SK-N-MC (cell line): ENCODE data around the gene KIF22.
A peak's percentile ranks its signal among the peaks of the same experiment; 100 is the strongest.

Experiments
- DNase-seq: peaks from one replicate; pipeline ENCODE4 v3.0.0-alpha.2; 2011; ENCODE audit warnings: low read depth, low spot score
- H3K27ac ChIP-seq: fragments of 200-600 bp; sonication (generic); 2 replicates; pipeline ENCODE4 v1.5.1; 2016; ENCODE audit warnings: mixed run types
- H3K36me3 ChIP-seq: fragments of 200-600 bp; sonication (generic); 2 replicates; pipeline ENCODE4 v1.6.1; 2017; ENCODE audit warnings: antibody characterized with exemption, low read length, mixed read lengths; ENCODE audit not compliant: insufficient read depth
- H3K4me3 ChIP-seq: fragments of 200-600 bp; sonication (generic); 2 replicates; pipeline ENCODE4 v1.5.1; 2016
- H3K9ac ChIP-seq: fragments of 200-600 bp; sonication (generic); 2 replicates; pipeline ENCODE4 v1.8.0; 2017; ENCODE audit warnings: mixed run types, mixed read lengths; ENCODE audit not compliant: insufficient read length
- H3K9me3 ChIP-seq: fragments of 200-600 bp; sonication (generic); 2 replicates; pipeline ENCODE4 v1.6.1; 2017; ENCODE audit warnings: low read depth, mild to moderate bottlenecking, antibody characterized with exemption, low read length, moderate library complexity, mixed read lengths
- EZH2 ChIP-seq: fragments of 200-600 bp; sonication (generic); IDR thresholded peaks from one replicate; pipeline ENCODE4 v1.6.1; 2017; ENCODE audit warnings: antibody characterized with exemption
- FOXP2 ChIP-seq: optimal IDR thresholded peaks from 2 replicates; pipeline ENCODE3; 2011; ENCODE audit warnings: mild to moderate bottlenecking, moderate library complexity; ENCODE audit not compliant: insufficient read depth; ENCODE audit errors: extremely low read length, control extremely low read depth
- POLR2AphosphoS5 ChIP-seq: IDR thresholded peaks from 2 replicates; pipeline ENCODE4 v1.6.1; 2012; ENCODE audit warnings: mild to moderate bottlenecking, low read depth, low read length, borderline replicate concordance

Gene KIF22

GRCh38 chr16:29809850-29810698 is 19.5 kb downstream of the KIF22 start:
- H3K4me3 ChIP-seq = peak overlapping the region; percentile 91
- H3K36me3 ChIP-seq = peaks cover 29% of the 10 kb centered on the region
- H3K9me3 ChIP-seq = no peaks in the 10 kb centered on the region
- TF ChIP-seq FOXP2 = no peak
- peak; percentile 45; the same call in 1 of the 2 replicates for TF ChIP-seq POLR2AphosphoS5
- peak overlapping the region; percentile 49 for H3K27ac ChIP-seq
- peak overlapping the region; percentile 79 for H3K9ac ChIP-seq
- DNase-seq = no peak

GRCh38 chr16:29810699-29811169 is 20.2 kb downstream of the KIF22 start:
- Histone ChIP-seq H3K27ac (peak overlapping the region; percentile 49), H3K36me3 (peaks cover 29% of the 10 kb centered on the region), H3K9me3 (no peaks in the 10 kb centered on the region), H3K9ac (no peak overlapping the region), H3K4me3 (peak overlapping the region; percentile 91)
- TF ChIP-seq POLR2AphosphoS5 = no peak
- no peak for TF ChIP-seq FOXP2
- TF ChIP-seq EZH2 = no peak
- no peak for DNase-seq

DNA sequence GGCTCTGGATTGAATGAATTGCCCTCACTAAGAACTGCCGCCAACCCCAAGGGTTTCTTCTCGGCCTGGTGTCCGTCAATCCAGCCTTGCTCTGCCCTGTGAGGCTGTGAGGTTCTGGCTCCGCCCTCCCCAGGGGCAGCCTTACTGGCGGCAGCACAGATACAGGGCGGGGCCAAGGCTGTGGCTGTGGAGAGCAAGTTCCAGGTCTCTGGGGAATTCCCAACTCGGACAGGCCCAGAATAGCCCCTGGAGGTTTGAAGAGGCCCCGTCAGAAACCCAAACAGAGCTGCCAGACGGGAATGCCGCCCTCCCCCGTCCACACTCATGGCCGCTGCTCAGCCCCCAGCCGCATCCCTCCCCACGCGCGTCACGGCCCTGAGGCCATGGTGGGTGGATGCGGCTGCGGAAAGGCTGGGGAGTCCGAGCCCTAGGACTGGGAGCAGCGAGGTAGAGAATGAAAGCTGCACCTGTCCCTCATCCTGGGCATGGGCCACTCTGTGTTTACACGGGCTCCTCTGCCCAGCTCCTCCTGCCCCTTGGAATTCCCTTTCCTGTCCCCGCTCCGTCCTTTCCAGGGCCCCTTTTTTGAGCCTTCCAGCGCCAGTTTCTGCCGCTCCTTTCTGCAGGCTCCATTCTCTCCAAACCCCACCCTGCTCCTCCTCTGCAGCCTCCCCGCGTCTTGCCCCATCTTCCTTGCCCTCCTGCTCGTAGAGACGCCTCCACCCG is 20.8 kb downstream of the KIF22 start:
- H3K27ac ChIP-seq = peak overlapping the region; percentile 49; the same call in 1 of the 2 replicates

GRCh38 chr16:29811896-29812665 is 21.5 kb downstream of the KIF22 start, which contains the start of gene PRRT2:
TSS of gene PRRT2 (plus strand) at chr16:29812193. CDS start at chr16:29813055, 862 bp downstream.
- no peak within 1 kb of the TSS for H3K9ac ChIP-seq
- TF ChIP-seq FOXP2 (no peak), POLR2AphosphoS5 (no peak; the same call in 1 of the 2 replicates), EZH2 (no peak)
- H3K4me3 ChIP-seq = peak within 1 kb of the TSS; percentile 91
- DNase-seq = no peak
- H3K27ac ChIP-seq = peak within 1 kb of the TSS; percentile 49; the same call in 1 of the 2 replicates
- H3K9me3 ChIP-seq = no peaks in the 10 kb centered on the region
- H3K36me3 ChIP-seq = peaks cover 29% of the 10 kb centered on the region

More for the DNA sequence above, 20.8 kb downstream of the KIF22 start:
- Histone ChIP-seq H3K4me3 (peak overlapping the region; percentile 91), H3K9ac (no peak overlapping the region), H3K36me3 (peaks cover 29% of the 10 kb centered on the region), H3K9me3 (no peaks in the 10 kb centered on the region)
- TF ChIP-seq EZH2 (no peak), FOXP2 (no peak), POLR2AphosphoS5 (peak; percentile 73)
- no peak for DNase-seq

DNA sequence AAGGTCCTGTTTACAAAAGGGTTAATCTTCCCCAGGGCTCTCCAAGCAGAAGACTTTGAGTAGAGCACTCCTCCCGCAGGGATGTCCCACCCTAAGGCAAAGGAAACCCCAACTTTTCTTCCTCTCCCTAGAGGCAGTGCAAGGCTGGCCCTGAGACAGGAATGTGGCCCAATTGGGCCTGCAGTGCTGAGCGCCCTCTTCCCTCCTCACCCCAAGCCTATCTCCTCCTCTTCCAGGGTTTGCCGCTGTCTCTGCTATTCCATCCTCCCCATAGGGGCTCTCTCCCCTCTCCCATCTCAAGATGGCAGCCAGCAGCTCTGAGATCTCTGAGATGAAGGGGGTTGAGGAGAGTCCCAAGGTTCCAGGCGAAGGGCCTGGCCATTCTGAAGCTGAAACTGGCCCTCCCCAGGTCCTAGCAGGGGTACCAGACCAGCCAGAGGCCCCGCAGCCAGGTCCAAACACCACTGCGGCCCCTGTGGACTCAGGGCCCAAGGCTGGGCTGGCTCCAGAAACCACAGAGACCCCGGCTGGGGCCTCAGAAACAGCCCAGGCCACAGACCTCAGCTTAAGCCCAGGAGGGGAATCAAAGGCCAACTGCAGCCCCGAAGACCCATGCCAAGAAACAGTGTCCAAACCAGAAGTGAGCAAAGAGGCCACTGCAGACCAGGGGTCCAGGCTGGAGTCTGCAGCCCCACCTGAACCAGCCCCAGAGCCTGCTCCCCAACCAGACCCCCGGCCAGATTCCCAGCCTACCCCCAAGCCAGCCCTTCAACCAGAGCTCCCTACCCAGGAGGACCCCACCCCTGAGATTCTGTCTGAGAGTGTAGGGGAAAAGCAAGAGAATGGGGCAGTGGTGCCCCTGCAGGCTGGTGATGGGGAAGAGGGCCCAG is 22.4 kb downstream of the KIF22 start:
- H3K9ac ChIP-seq = no peak overlapping the region
- H3K4me3 ChIP-seq = peak overlapping the region; percentile 91
- no peak for DNase-seq
- H3K27ac ChIP-seq = no peak overlapping the region
- no peaks in the 10 kb centered on the region for H3K9me3 ChIP-seq
- peaks cover 27% of the 10 kb centered on the region for H3K36me3 ChIP-seq
- TF ChIP-seq POLR2AphosphoS5 = no peak
- TF ChIP-seq FOXP2 = no peak
- no peak for TF ChIP-seq EZH2

DNA sequence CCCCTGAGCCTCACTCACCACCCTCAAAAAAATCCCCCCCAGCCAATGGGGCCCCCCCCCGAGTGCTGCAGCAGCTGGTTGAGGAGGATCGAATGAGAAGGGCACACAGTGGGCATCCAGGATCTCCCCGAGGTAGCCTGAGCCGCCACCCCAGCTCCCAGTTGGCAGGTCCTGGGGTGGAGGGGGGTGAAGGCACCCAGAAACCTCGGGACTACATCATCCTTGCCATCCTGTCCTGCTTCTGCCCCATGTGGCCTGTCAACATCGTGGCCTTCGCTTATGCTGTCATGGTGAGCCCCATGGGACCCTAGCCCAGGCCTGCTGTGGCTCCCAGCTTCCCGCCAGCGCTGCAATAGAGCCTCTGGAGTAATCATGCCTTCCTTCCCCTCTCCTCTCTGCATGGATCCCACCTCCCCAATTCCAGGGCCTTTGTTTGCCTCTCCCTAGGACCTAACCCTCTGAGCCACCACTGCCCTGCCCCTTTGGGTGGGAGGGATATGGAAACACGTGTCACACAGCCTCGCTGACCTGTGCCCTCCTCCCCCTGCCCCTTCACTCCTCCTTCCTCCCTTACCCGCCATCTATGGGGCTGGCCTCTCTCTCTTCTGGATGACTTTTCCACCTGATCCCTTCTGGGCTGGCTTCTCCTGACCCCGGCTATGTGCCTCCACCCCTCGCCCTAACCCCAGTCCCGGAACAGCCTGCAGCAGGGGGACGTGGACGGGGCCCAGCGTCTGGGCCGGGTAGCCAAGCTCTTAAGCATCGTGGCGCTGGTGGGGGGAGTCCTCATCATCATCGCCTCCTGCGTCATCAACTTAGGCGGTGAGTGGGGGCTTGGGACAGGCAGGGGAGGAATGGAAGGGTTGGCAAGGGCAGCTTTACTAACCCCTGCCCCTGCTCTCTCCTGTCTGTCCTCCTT is 23.4 kb downstream of the KIF22 start:
- no peak for DNase-seq
- Histone ChIP-seq H3K4me3 (no peak overlapping the region), H3K9ac (no peak overlapping the region), H3K36me3 (peaks cover 28% of the 10 kb centered on the region), H3K27ac (no peak overlapping the region; the same call in 1 of the 2 replicates), H3K9me3 (no peaks in the 10 kb centered on the region)
- TF ChIP-seq EZH2 = no peak
- no peak for TF ChIP-seq FOXP2
- TF ChIP-seq POLR2AphosphoS5 = no peak
